Stimulated activated CD4-positive, alpha-beta T cell treated with anti-CD3 and anti-CD28 coated beads, Interleukin-12 subunit alpha, Interleukin-12 subunit beta, amount 100 ng/mL, for 4 hours (primary cell): ENCODE data around the gene APEH.
"Not testable (repeated sequence)": the region's sequence is repeated elsewhere in the genome, so short reads cannot be mapped to it uniquely, and the experiment has no call there.

Experiments
- DNase-seq: peaks from one replicate; pipeline ENCODE4 v3.0.0-alpha.2; 2020

APEH gene

GRCh38 chr3:49694409-49695070 is 20.4 kb downstream of the APEH start:
- not testable (repeated sequence) for DNase-seq

DNA sequence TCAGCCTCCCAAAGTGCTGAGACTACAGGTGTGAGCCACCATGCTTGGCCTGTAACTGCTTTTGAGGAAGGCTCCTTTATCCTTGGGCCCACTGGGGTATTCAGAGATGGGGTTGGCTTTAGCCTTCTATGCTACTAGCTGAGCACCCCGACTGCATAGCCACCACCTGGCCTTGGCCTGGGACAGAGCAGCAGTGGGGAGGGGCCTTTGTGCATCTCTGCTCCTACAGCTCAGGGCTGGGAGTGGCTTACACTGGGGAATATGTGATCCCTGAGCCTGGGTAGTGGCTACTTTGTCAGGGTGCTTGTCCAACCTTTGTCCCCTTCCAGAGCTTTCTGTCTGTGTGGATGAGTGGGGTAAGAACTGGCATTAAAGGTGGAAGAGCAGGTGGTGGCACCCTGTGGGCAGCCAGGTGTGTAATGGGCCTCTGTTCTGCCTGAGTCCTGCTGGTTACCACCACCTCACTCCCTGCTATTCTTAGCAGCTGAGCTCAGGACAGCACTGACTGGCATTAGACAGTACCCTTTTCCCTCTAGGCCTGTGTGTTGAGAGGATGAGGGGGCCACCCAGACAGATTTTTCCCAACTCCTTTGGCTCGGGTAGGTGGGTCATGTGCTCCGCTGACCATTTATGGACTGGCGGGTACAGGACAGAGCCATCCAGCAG is 21.3 kb downstream of the APEH start:
- DNase-seq, result not testable (repeated sequence)

GRCh38 chr3:49699281-49699979 is 25.3 kb downstream of the APEH start:
- no peak for DNase-seq

GRCh38 chr3:49700014-49700413 is 25.9 kb downstream of the APEH start:
- no peak for DNase-seq

- no peak for DNase-seq
Observed at GRCh38 chr3:49700453-49701128, 26.4 kb downstream of the APEH start.

GRCh38 chr3:49701388-49702077 is 27.4 kb downstream of the APEH start:
- DNase-seq, result no peak

DNA sequence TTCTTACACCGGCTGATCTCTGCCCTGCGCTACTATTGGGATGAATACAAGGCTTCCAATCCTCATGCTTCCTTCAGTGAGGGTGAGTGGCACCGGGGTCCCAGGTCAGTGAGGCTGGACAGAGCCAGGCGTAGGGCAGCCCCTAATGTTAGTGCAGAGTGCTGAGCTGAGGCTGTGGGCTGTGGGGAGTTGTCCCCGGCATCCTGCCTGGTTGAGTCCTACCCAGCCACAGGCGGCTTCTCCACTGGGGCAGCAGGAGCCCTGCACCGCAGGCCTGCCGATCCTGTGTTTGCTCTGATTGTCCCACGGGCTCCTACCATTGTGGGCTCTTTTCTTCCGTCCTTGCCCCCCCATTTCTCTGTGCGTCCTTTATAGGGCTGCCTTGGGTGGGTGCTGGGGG is 28.5 kb downstream of the APEH start:
- no peak for DNase-seq

GRCh38 chr3:49703443-49703927 is 29.3 kb downstream of the APEH start:
- peak; percentile 46 for DNase-seq

- no peak for DNase-seq
Observed at GRCh38 chr3:49703956-49704355, 29.8 kb downstream of the APEH start.

GRCh38 chr3:49704629-49705028 is 30.5 kb downstream of the APEH start:
- no peak for DNase-seq

GRCh38 chr3:49705390-49705960 is 31.3 kb downstream of the APEH start:
- no peak for DNase-seq

DNA sequence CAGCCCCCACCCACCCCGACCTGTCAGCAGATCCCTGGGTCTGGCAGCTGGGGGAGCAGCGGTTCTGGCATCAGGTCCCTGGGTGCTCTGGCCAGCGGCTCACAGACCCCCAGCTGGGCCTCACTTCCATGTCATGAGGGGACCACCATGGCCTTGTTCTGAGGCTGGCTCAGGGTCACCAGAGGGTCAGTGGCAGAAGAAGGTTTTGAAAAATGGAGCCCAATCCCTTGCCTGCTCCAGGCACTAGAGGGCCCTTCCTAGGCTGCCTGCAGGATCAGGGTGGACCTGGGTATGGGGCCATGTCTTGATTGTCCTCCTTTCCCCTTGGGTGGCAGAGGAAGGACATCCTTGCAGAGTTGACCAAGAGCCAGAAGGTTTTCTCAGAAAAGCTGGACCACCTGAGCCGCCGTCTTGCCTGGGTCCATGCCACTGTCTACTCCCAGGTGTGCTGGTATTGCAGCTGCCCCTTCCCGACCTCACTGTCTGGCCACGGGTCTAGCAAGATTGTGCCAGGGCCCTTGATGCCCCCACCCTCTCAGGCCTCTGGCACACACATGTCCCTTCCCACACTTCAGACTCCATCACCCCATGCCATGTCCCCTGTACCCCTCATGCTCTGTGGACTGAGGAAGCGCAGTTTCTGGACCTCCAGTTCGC is 32.4 kb downstream of the APEH start:
- no peak for DNase-seq

DNA sequence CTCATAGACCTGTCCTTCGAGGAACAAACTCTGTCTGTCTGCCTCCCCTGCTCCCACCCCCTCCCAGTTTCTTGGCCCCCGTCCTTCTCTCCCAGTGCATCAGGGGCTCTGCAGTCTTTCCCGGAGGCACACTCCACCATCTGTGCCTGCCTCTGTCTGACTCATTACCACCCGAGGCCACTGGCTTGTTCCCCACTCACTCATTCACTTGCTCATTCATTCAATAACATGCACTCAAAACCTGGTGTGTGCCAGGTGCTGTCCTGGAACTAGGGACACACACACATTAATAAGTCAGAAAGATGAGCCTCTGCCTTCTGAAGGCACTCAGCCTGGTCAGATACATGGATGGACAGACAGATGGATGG is 32.9 kb downstream of the APEH start:
- DNase-seq, result no peak

- no peak for DNase-seq
Observed at GRCh38 chr3:49709852-49710251, 35.7 kb downstream of the APEH start.

GRCh38 chr3:49711489-49711888 is 37.3 kb downstream of the APEH start:
- DNase-seq, result no peak

- no peak for DNase-seq
Observed at GRCh38 chr3:49712166-49712565, 38.0 kb downstream of the APEH start.

DNA sequence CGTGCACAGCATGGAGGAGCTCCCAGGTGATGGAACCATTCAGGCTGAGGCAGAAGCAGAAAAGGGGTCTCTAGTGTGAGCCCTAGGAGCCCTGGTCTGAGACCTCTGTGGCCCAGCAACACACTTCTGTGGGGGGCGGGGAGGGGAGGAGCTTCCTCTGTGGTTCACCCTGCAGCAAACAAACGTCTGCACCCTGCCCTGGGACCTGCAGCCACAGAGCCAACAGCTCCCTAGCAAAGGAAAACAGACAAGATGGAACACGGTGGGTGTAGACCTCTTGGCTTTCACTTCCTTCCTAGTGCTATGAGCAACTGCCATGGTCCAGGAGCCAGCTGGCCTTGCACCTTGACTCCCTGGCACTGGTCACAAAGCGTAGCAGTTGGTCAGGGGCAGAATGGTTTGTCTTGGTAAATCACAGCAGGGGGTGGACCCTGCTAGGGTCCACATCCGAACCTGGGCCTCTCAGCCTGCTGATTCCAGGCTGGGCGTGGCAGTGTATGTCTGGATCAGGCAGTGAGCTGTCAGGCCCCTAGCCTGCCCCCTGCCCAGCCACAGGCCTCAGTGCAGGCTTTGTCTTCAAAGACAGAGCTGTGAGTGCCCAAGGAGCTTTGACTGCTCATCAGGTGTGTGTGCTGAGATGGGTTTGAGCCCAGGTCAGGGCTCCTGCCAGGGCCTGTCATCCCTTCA is 38.6 kb downstream of the APEH start:
- DNase-seq, result no peak

DNA sequence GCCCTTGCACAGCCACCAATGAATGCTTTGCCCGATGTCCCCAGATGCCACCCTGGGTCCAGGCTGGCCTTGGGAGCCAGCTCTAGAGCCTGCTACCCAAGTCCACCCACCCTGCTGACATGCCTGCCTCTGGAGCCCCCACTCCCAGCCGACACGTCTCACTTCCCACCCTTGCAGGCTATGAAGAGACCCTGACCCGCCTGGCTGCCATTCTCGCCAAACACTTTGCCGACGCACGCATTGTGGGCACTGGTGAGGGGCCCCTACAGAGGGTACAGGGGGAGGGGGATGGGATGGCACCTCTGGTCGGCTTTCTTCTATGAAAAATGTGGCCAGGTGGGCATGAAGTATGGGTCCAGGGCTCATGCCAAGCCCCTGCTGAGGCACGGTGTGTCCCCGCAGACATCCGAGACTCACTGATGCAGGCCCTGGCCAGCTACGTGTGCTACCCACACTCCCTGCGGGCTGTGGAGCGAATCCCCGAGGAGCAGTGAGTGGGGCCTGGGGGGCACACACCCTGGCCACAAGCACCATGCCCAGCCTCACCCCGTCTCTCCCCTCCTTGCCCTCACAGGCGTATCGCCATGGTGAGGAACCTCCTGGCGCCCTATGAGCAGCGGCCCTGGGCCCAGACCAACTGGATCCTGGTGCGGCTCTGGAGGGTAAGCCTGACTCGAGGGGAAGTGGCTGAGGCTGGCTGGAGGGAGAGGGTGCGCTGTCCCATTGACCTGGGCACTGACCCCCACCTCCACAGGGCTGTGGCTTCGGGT is 39.4 kb downstream of the APEH start:
- DNase-seq, result no peak

- DNase-seq, result no peak
Observed at GRCh38 chr3:49714728-49715550, 40.8 kb downstream of the APEH start.
